Activated CD8-positive, alpha-beta memory T cell treated with anti-CD3 and anti-CD28 coated beads, Interleukin-2, amount 50 U/mL, for 1 hour (primary cell): ENCODE results near the gene RBSN.
"Not testable (repeated sequence)": the region's sequence is repeated elsewhere in the genome, so short reads cannot be mapped to it uniquely, and the experiment has no call there.

ENCODE experiments used
- DNase-seq: peaks from one replicate; pipeline ENCODE4 v3.0.0-alpha.2; 2020; ENCODE audit errors: extremely low read depth

RBSN gene

DNA sequence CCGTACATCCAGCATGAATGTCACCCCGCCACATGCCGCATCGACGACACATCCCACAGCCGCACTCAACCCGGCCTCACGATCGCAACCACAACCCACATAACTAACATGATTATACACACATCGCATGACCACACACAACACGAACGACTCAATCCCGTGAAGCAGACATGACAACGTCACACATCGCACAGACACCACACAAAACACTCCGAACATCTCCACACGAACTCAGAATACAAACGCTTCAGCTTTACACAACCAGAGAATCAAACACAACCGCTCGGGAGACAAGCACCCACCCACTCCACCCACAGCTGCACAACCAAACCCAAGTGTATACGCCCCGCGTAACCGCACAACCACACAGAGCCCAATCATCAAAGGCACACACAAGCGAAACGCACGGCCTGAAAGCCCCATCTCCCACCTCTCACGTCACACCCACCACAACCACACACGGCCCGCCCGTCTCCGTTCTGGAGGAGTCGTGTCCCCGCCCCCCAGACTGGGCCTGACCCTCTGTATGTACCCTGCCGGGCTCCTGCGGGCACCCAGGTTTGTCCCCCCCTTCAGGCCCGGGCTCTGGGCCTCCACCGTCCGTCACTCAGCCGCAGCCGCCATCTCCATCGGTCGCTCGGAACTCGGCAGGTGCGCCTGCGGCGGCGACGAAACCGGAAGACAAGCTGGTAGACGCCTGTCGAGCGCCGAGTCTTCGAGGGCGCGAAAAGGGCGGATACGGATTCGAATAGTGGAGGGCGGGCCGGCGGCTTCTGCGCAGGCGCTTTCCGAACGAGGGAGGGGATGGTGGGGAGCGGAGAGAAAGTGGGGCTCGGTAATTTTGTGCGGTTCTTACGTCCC, at the start of gene RBSN:
Gene RBSN (minus strand): TSS at position 646 of the 861 bp plus-strand sequence. CDS start 3,028 bp downstream, outside the sequence.
- DNase-seq: peak; percentile 88

DNA sequence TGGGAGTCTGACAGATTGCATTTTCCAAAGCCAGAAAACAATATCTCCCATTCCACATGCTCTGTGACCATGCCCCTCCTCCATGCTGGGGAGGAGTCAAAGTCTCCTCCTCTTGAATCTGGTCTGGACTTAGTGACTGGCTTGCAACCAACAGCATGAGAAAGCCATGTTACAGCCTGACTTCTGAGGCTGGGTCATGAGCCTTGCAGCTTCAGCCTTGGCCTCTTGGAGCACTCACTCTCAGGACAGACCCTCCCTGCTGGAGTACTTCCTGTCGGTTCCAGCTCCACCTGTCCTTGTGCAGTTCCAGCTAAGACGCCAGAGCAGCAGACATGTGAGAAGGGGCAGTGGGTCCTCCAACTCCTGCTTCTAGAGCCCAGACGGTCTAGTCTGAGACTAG, 49.7 kb upstream of the RBSN start:
- no peak for DNase-seq

DNA sequence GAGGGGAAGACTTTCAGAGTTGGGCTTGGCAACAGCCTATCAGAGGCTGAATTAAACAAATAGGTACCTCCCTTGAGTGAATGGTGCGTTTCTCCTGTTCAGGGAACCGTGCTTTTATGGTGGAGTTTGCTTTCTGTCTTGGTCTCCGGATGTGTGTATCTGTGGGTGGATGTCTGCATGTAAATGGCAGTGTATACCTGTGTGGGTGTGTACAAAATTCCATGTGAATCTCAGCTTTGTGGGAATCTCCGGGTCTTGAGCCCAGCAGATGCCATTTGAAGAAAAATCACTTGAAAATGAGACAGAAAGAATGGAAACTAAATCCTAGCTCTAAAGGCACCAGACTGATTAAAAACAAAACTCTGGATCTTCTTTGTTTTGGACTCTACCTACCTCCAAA, 37.9 kb upstream of the RBSN start:
- DNase-seq: not testable (repeated sequence)

DNA sequence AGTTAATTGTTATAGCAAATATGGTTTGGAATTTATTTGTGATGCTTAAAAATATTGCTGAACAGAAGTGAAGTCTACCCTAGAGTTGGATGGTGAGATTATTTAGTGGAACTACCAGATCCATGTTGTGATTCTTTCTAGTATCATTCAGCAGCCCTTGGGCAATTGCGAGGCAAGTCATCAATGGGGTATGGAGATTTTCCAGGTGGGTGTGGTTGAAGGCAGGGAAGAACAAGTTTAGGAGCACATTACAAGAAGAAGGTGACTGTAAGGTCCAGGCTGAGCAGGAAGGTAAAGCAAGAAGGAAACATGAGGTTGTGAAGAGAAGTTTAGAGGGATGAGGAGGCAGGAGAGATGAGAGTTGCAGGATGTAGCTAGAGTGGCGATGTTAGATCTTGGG, 36.0 kb upstream of the RBSN start:
- not testable (repeated sequence) for DNase-seq

DNA sequence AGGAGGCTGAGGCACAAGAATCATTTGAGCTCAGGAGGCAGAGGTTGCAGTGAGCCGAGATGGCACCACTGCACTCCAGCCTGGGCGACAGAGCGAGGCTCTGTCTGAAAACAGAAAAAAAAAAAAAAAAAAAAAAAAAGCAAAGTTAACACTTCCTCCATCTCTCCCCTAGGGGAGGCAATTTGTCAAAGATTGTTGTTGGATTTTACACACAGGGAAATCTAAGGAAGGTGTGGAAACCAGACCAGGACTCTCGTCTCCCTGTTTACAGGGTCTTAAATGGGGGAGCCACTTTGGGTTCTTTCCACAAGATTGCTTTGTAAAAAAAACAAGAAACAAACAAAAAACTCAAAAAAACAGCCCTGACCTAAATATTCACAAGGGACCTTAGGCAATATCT, 29.5 kb upstream of the RBSN start:
- not testable (repeated sequence) for DNase-seq

DNA sequence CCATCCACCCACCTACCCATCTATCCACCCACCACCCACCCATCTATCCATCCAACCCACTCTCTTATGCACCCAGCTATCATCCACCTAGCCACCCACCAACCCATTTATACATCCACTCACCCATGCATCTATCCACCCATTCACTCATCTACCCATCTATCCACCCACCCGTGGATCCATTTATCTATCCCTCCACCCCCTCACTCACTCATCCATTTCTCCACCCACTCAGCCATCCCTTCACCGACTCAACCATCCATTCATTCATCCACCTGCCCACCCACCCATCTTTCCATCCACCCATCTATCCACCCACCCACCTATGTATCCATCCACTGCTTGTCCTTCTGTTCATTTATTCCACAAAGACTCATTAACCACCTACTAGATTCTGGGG, 28.0 kb upstream of the RBSN start:
- not testable (repeated sequence) for DNase-seq

DNA sequence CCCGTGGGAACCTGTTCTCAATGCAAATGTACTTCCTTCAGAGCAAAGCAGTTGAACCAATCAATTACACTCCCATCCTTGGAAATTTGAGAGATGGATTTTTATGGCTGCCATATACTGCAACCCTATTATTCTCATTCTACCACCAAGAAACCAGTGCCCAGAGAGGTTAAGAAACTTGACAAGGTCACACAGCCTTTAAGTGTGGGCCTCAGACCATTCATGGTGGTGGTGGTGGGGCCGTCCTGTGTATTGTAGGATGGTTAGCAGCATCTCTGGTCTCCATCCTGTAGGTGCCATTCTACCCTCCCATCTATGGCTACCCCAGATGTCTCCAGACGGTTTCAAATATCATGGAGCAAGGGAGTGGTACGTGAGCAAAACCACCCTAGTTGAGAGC, 23.4 kb upstream of the RBSN start:
- no peak for DNase-seq

DNA sequence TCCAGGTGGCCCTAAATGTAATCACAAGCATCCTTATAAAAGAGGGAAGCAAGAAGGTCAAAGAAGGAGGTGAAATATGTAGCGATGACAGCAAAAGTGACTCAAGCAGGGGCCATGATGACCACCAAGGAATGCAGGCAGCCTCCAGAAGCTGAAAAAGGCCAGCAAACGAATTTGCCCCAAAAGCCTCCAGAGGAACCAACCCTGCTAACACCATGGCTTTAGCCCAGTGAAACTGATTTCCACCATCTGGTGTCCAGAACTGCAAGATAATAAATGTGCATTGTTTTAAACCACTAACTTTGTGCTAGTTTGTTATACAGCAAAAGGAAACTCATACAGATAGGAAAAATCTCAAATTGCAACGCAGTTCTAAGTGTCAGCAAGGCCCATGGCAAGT, 23.0 kb upstream of the RBSN start:
- DNase-seq: no peak

DNA sequence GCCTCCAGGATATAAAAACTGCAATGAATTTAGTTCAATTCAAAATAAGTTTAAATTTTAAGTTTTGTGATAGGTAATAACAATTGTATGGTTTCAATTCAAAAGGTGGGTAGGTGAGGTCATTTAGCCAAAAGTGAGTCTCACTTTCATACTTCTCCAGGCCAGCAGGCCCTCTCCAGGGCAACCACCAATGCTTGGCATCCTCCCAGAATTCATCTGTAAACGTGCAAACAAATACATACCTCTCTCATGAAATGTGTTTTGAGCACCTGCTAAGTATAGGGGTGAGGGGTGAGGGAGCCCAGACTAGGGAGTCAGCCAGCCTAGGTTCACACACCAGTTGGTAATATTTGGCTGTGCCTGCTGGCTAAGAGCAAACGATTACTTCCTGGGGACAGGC, 22.0 kb upstream of the RBSN start:
- no peak for DNase-seq

DNA sequence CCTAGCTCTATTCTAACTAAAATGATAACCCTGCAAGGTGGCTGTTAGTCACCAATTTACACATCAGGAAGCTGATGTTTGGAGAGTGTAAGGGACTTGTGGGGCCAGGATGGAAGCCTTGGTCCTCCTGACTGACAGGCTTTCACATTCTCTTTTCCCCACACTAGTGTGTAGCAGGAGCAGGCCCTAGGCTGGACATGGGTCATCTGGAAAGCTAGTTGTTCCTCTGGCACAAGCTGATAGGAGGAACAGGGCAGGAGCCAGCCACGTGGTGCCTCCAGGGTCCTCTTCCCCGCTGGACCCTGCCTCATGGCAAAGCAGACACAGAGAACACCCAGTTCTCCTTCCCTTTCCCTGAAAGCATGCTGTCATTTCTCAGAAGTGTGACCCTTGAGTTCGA, 18.1 kb upstream of the RBSN start:
- DNase-seq: no peak

DNA sequence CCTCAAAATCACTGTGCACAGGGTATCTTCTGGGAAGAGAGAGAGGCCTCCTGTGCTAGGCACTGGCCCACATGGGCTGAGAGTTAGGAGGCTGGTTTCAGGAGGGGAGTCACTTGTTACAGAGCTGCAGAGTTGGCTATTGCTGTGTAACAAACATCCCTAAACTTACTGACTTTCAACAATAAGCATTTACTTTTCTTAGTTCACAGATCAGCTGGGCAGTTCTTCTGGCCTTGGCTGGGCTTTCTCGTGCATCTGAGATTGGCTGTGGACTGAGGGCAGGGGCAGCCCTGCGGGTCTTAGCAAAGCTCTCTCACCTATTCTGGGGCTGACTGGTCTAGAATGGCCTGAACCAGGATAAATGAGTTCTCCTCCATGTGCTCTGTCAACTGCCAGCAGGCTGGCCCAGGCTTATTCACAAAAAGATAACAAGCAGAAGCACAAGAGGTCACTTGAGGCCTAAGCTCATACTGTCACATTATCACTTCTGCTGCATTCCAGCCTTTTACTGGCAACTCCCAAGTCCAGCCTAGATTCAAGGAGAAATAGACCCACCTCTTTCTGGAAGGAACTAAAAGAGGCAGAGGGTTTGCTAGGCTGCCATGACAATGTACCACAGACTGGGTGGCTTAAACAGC, 17.2 kb upstream of the RBSN start:
- no peak for DNase-seq

DNA sequence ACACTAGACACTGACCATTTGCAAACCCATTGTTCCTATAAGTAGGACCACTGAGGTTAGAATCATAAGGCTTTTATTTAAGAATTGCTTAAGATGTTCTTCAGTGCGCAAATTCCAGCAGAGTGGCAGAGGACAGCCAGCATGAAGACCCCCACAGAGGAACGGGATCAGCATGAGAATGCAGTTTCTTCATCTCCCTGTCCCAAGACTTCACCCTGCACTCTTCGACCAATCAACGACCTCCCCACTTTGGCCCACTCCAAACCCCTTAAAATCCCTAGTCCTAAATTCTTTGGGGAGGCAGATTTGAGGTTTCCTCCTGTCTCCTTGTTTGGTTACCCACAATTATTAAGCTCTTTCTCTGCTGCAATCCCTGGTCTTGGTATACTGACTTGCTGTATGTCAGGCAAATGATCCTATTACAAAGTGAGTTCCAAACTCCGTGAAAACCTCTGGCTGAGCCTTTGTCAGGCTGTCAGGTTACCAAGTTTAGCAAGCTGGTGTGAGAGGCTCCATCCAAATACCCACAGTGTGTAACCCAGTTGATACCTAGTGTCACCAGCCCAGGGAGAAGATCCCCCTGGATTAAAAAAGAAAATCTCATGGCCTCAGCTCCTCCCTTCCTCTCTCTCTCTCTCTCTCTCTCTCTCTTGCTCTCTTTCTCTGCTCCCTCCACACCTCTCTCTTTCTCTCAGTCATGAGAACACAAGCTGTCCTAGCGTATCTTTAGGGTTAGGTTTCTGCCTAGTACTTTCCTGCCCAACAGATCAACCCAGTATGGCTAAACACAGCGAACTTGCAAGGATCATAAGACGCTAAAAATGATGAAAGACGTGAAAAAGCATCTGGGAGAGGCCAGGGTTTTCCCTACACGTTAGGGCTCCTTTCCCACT, 15.8 kb upstream of the RBSN start:
- DNase-seq: no peak

DNA sequence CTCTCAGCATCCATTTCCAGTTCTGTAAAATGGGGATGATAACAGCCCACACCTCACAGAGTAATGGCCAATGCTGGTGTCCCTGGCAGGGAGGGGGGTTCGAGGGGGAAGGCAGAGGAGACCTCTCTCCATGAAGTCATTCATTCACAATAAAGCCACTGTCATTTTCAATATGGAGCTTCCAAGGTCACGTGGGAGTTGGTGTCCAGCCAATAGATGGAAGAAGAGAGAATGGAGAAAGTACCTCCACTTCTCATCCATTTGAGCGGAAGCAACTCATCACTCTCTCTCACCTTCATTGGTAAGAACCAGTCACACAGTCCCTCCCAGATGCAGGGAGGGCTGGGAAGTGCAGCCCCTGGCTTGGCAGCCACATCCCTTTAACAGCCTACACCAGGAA, 14.9 kb upstream of the RBSN start:
- no peak for DNase-seq

DNA sequence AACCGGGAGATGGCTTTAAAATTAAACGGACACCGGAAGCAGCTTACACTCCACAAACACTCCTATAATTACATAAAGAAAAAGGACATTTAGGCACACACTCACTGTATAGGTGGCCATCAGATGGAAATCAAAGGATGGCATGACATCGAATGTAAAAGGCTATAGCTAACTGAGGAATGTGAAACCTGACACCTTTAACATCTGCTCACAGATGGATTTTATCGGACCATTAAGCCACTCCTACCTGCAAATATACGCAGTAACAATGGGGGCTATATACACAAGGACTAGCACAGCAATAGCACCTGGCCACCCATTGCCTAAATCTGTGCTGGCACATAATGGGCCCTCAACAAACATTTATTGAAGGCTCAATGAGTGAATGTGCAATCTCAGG, 14.5 kb upstream of the RBSN start:
- DNase-seq: no peak

DNA sequence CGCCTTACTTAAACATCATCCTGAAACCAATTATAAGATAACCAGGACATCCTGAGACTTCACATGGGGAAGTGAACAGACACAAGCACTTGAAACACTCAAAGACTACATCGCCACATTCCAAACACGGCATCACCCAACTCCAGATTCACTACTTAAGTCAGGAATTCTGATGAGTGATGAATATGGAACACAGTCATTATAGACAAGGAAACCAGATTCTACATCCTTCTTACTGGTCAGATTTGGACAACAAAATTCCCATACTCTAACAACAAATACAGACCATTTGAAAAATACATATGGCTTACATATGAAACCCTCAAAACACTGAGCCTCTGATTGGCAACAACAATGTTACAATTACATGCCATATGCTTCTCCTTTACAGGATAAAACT, 13.1 kb upstream of the RBSN start:
- no peak for DNase-seq

DNA sequence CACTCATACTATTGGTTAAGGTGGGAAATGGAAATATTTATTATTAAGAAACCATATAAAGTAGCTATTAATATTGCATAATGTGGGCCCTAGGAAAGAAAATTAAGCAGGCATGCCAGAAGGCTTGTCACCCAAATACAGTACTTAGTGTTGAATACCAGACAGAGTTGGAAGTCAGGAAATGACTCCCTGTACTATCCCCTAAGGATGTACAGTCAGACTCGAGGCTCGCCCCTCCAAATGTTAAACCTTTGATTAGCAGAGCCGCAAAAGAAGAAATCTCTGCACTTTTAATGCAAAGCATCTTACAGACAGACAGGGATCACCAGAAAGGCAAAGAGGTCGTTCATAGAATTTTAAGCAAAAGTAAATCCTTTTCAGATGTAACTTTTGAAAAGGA, 11.3 kb upstream of the RBSN start:
- no peak for DNase-seq

DNA sequence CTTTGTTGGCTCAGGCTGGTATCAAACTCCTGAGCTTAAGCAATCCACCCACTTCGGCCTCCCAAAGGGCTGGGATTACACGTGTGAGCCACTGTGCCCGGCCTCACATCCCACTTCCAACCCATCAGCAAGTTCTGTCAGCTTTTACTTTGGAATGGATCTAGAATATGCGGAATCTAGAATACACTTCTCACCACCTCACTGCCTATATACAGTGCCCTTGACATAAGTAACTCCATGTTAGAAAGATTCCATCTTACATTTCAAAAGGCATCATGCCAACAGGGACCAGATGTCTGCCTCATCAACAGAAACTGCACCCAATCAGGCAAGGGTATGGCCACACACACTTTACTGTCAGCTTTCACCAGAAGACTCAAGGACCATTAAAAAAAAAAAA, 9.9 kb upstream of the RBSN start:
- DNase-seq: no peak

DNA sequence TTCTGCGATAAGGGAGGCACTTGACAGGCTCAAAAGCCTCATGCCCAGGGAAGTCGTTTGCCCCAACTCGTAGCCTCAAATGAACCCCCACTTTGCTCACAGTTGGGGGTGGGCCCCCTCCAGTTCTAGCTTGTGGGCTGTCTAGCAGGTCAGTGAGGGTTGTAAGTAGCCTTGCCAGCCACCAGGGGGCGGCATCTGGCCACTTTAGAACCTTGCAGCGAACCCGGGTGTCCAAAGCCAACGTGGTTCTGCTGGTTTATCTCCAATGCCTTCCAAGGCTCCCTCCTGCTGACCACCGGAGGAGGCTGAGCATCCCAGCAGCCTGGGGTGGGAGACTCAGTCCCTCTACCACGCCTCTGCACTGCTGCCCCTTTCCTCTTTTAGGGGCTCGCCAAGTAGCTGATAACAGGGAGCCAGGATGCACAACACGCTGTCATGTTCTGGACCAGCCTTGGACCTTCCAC, 9.2 kb upstream of the RBSN start:
- no peak for DNase-seq

DNA sequence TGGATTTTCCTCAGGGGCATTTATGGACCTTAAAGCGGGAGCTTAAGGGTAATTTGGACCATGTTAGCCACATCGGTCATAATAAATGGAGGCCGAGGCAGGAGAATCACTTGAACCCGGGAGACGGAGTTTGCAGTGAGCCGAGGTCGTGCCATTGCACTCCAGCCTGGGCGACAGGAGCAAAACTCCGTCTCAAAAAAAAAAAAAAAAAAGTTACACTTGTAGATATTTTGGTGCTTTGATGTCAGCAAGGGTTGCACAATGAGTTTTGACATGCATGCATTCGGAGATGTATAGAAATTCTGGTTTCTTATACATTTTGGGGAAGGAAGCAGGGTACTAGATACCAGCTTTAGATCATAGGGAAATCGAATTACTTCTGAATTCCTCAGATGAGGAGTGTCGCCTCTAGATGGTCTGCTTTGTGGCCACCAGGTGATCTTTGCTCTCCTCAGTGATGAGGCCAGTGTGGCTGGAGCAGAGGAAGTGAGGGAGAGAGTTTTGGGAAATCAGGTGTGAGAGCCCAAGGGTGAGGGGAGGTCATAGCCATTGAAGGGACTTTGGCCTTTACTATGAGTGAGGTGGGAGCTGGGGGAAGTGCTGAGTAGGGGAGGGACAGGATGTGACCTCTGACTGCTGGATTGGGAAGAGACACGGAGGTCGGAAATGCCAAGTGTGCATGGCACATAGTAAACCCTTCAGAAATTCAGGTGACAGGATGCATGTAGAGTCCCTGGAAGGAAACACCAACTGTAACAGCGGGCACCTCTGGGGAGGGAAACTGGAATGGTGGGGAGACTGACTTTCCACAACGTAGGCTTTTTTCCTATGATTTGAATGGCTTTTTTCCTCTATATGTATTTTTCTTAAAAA, 8.4 kb upstream of the RBSN start:
- no peak for DNase-seq

DNA sequence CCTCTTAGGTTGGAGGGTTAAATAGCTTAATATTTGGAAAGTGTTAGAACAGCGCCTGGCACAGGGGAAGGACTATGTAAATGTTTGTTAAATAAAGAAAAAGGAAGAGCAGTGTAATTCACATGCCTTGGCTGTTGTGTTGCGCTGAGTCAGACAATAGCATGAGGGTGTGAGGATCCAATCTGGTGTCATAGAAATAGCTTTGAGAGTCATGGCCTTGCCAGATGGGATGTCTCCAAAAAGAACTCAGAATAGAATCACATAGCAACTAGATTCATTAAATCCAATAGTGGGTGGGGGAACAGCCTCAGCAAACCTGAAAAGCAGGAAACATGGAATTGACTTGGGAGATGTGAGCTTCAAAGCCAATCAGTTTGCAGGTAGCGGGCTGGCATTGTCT, 3.9 kb upstream of the RBSN start:
- no peak for DNase-seq

DNA sequence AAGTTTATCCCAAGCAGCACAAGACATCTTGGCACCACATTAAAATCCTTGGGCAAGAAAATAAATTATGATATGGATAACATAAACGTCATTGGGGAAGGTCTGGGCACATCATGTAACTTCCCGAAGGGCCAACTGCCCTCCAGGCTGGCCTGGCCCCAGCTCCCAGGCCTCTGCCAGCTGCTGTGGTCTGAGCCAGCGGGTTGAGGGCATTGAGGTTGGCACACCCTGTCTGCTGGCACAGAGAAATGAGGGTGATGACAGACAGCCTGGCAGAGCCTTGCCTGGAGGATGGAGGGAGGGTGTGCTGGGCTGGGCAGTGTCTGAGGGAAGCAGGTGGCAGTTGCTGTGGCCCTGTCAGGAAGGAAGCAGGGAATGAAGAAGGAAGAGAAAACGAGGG, 3.3 kb upstream of the RBSN start:
- DNase-seq: no peak
